HEK293T (cell line): ENCODE measurements around the gene FBXL7.

Source experiments
- ARNT ChIP-seq: fragments of 450-650 bp; IDR thresholded peaks from 2 replicates; pipeline ENCODE4 v1.6.1; 2017; ENCODE audit warnings: mild to moderate bottlenecking
- ELF4 ChIP-seq: fragments of 450-650 bp; IDR thresholded peaks from 2 replicates; pipeline ENCODE4 v1.6.1; 2017; ENCODE audit warnings: antibody characterized with exemption
- NFRKB ChIP-seq: fragments of 450-650 bp; IDR thresholded peaks from 2 replicates; pipeline ENCODE4 v1.6.1; 2016; ENCODE audit warnings: mild to moderate bottlenecking, moderate library complexity
- PKNOX1 ChIP-seq: fragments of 450-650 bp; IDR thresholded peaks from 2 replicates; pipeline ENCODE4 v1.6.1; 2016
- SP1 ChIP-seq: fragments of 450-650 bp; IDR thresholded peaks from 2 replicates; pipeline ENCODE4 v1.6.1; 2017
- SUZ12 ChIP-seq: fragments of 450-650 bp; IDR thresholded peaks from 2 replicates; pipeline ENCODE4 v1.6.1; 2016; ENCODE audit warnings: mild to moderate bottlenecking
- TARDBP ChIP-seq: fragments of 450-650 bp; IDR thresholded peaks from 2 replicates; pipeline ENCODE4 v1.6.1; 2016

- TF ChIP-seq SUZ12 = no peak
- no peak for TF ChIP-seq NFRKB
- no peak for TF ChIP-seq ARNT
- TF ChIP-seq TARDBP = no peak
- TF ChIP-seq PKNOX1 = no peak
- no peak for TF ChIP-seq ELF4
- TF ChIP-seq SP1 = no peak
These were observed 38.5 kb downstream of the FBXL7 start for GRCh38 chr5:15538516-15538915.
